K562 (cell line): ENCODE results near the gene CLIC1. TPM values are rescaled to one million over a fixed set of nuclear protein-coding genes. Genes with fewer than 3 reads are reported as not detected.

Experiments used
- HDAC3 ChIP-seq: fragments of 450-650 bp; IDR thresholded peaks from 2 replicates; pipeline ENCODE4 v1.6.1; 2018; ENCODE audit warnings: borderline replicate concordance, mild to moderate bottlenecking, moderate library complexity; ENCODE audit not compliant: partially characterized antibody
- NBN ChIP-seq: fragments of 450-650 bp; IDR thresholded peaks from 2 replicates; pipeline ENCODE4 v1.6.1; 2016; ENCODE audit warnings: low read depth, mild to moderate bottlenecking
- NCOA6 ChIP-seq: fragments of 450-650 bp; IDR thresholded peaks from 2 replicates; pipeline ENCODE4 v1.6.1; 2017; ENCODE audit warnings: mild to moderate bottlenecking
- POLR2A ChIP-seq: fragments of 450-650 bp; conservative IDR thresholded peaks from 2 replicates; pipeline ENCODE4 v1.6.1; 2016
- POLR2AphosphoS2 ChIP-seq: IDR thresholded peaks from 2 replicates; pipeline ENCODE4 v1.6.1; 2012; ENCODE audit warnings: low read length, improper control_type of control experiment
- POLR2G ChIP-seq: fragments of 200-400 bp; formaldehyde crosslinking; IDR thresholded peaks from 2 replicates; pipeline ENCODE4 v1.6.1; 2017; ENCODE audit warnings: low read depth, mild to moderate bottlenecking, antibody characterized with exemption, low read length, moderate library complexity
- PRMT5 ChIP-seq: sonication (generic); formaldehyde crosslinking; IDR thresholded peaks from 2 replicates; pipeline ENCODE4 v1.5.0; 2020; ENCODE audit warnings: missing genetic modification reagents
- REST ChIP-seq, 2 experiments: fragments of 450-650 bp; formaldehyde crosslinking in 1 of 2; IDR thresholded peaks; 2 replicates each; pipeline versions ENCODE4 v1.4.0 to v1.6.1; 2014 to 2020; ENCODE audit warnings: mild to moderate bottlenecking in 2 of 2, borderline replicate concordance in 1 of 2, low read depth in 1 of 2
- SIX5 ChIP-seq, 2 experiments: IDR thresholded peaks; 2 replicates each; pipeline ENCODE4 v1.6.1; 2011; ENCODE audit warnings: low read length in 2 of 2, borderline replicate concordance in 1 of 2, low read depth in 1 of 2, mild to moderate bottlenecking in 1 of 2, moderate library complexity in 1 of 2; ENCODE audit not compliant: insufficient read depth in 1 of 2
- SMARCC2 ChIP-seq: fragments of 450-650 bp; IDR thresholded peaks from 2 replicates; pipeline ENCODE4 v1.6.1; 2017; ENCODE audit warnings: antibody characterized with exemption, moderate library complexity, mild to moderate bottlenecking, low read depth
- SP2 ChIP-seq: IDR thresholded peaks from 2 replicates; pipeline ENCODE4 v1.6.1; 2011; ENCODE audit warnings: mild to moderate bottlenecking, low read depth, low read length, moderate library complexity; ENCODE audit not compliant: poor library complexity, severe bottlenecking; ENCODE audit errors: extremely low read depth
- ZNF232 ChIP-seq: sonication (generic); formaldehyde crosslinking; IDR thresholded peaks from 2 replicates; pipeline ENCODE4 v1.8.0; 2022; ENCODE audit warnings: mild to moderate bottlenecking, missing genetic modification reagents
- ZNF311 ChIP-seq: fragments of 250-450 bp; sonication (Bioruptor Pico); IDR thresholded peaks from 2 replicates; pipeline ENCODE4 v1.4.0; 2020; ENCODE audit warnings: mild to moderate bottlenecking, moderate library complexity
- ZNF41 ChIP-seq: fragments of 250-450 bp; sonication (Bioruptor Pico); conservative IDR thresholded peaks from 2 replicates; pipeline ENCODE4 v1.4.0; 2020; ENCODE audit warnings: mild to moderate bottlenecking
- ZNF518B ChIP-seq: fragments of 250-450 bp; sonication (Bioruptor Pico); IDR thresholded peaks from 2 replicates; pipeline ENCODE4 v1.5.0; 2021; ENCODE audit warnings: mild to moderate bottlenecking, moderate library complexity
- ZNF57 ChIP-seq: fragments of 450-650 bp; formaldehyde crosslinking; IDR thresholded peaks from 2 replicates; pipeline ENCODE4 v1.4.0; 2020; ENCODE audit warnings: mild to moderate bottlenecking, moderate library complexity
- ZNF764 ChIP-seq: fragments of 250-450 bp; sonication (Bioruptor Pico); IDR thresholded peaks from 2 replicates; pipeline ENCODE4 v1.4.0; 2020; ENCODE audit warnings: low read depth, mild to moderate bottlenecking, moderate library complexity
- polyA plus RNA-seq, 8 experiments: library from polyadenylated mRNA; depleted of rRNA in 4 of 8; stranded (reverse) in 5 of 8; unstranded in 3 of 8; fragments of >200 nt; fragmentation: Nextera tagmentation in 2 of 8; fragmentation: Illumina TruSeq in 1 of 8; extraction: Ambion mirVana in 2 of 8; extraction: Trizol in 1 of 8; gene quantifications; 2 replicates each; pipeline versions ENCODE4 v1.2.1 to v1.2.3, GENCODE V29; 2011 to 2014; ENCODE audit warnings: inconsistent platforms in 1 of 8, missing spikeins in 1 of 8
- total RNA-seq, 7 experiments: library from RNA; depleted of rRNA in 6 of 7; stranded (reverse); fragments of >200 nt in 6 of 7; fragmentation: Illumina TruSeq in 2 of 7; extraction: Trizol in 2 of 7; gene quantifications; 2 replicates each; pipeline versions ENCODE4 v1.2.1 to v1.2.3, GENCODE V29; 2011 to 2021; ENCODE audit warnings: low replicate concordance in 1 of 7

Gene CLIC1
- total and polyA plus RNA-seq, 9 of the 15 experiments (the other 6 are each of a cell fraction or from before 2014, with no cell fraction given) = 1,267 to 2,419 (median 1,808) TPM

GRCh38 chr6:31762878-31763618 lies 26.7 kb upstream of the CLIC1 start (continued):
- TF ChIP-seq REST (IDR thresholded peaks at IDR 0.05; ENCODE audit: borderline replicate concordance) (no peak), REST (CRISPR knock-in tag; IDR thresholded peaks at IDR 0.05; ENCODE audit: low read depth) (no peak), NCOA6 (no peak), ZNF232 (CRISPR knock-in tag) (no peak), HDAC3 (no peak), PRMT5 (no peak), NBN (no peak), ZNF764 (no peak; the same call in 1 of the 2 replicates), ZNF57 (no peak), SIX5 (IDR thresholded peaks at IDR 0.05; ENCODE audit: borderline replicate concordance in 1 of 2, insufficient read depth in 1 of 2, low read depth in 1 of 2, low read length in 2 of 2) (no peak), SMARCC2 (no peak), POLR2A (peak; percentile 50; the same call in 1 of the 2 replicates), ZNF311 (CRISPR knock-in tag) (no peak), SP2 (no peak), ZNF41 (CRISPR knock-in tag) (no peak), POLR2G (peak; percentile 69), ZNF518B (CRISPR knock-in tag) (no peak), POLR2AphosphoS2 (0 out of 2 replicates have a peak, but pooled peaks have one; percentile 32)
